ENCODE results near the gene PRR35.

The PRR35 gene

GRCh38 chr16:564690-565418 lies 4.7 kb downstream of the PRR35 start:
- no peak for DNase-seq (ENCODE audit: low read depth)

- no peak for DNase-seq (ENCODE audit: low read depth)
Observed at GRCh38 chr16:565419-566330, 5.5 kb downstream of the PRR35 start.

GRCh38 chr16:566475-567372 lies 6.5 kb downstream of the PRR35 start, which contains the start of gene NHLRC4:
Gene NHLRC4 (plus strand): TSS chr16:567005. CDS start chr16:568048, 1,043 bp downstream.
- no peak for DNase-seq (ENCODE audit: low read depth)

DNA sequence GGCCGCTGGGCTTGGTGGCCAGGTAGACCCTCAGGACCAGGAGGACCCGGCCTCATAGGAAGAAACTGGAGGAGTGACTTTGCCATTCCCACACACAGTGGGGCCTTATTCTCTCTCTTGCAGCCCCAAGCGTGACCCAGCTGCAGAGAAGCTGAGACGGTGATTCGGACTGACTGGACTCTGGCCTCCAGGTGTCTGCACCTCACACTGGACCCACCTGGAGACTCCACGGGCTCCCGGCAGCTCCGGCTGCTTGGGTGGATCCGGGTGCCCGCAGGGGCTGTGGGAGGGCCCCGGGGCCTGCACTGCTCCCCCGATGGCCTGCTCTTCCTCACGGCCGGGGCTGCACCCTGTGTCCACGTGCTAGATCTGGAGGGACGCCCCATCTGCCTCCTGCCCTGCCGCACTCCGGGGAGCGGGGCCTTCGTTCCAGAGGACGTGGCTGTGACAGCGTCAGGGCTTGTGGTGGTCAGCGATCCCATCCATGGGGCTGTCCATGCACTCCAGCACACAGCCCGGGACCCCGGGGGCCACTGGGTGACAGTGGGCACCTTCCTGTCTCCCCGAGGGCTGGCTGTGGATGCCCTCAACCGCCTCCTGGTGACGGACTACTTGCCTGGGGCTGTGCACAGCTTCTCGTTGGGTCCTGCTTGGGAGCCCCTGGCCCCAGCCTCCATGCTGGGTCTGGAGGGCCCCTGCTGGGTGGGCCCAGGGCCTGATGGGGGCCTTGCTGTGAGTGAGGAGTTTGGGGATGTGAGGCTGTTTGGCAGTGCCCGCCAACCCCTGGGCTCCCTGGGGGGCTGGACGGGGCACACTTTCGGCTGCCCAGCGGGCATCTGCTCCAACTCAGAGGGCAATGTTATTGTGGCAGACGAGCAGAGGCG lies 7.4 kb downstream of the PRR35 start:
- DNase-seq (ENCODE audit: low read depth) = no peak

DNA sequence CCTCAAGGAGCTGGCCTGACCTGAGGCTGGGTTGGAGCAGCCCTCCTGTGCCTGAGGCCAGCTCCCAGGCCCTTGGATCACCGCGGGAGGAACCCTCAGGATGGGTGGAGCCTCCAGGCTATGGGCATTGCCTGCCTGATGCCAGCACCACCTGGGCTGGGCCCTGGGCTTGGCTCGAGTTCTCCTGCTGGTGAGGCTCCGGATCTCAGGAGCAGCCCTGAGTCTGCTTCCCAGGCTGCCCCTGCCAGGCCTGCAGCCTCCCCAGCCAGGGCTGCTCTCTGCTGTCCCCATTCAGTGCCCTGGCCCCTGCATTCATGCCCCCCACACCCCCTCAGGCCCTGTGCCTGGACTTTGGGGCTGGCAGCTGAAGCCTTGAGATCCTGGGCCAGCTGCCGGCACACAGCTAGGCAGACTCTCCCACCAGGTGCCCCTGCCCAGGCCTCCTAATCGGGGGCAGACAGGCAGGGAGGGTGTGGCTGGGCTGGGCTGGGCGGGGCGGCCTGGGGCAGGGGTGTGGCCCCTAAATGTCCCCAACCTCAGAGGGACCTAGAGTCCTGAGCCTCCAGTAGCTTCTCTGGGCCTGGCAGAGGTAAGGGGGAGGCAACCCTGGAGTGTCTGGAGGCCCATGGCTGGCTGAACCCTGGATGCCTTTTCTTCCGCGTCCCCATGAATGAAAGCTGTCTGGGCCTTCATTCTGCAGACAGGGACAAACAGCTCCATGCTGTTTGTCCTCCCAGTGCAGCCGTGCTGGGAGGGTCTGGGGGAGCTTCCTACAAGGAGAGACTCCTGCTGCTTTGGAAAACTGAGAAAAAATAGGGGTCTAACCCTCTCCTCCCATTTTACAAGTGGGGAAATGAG lies 8.4 kb downstream of the PRR35 start:
- DNase-seq (ENCODE audit: low read depth) = no peak

DNA sequence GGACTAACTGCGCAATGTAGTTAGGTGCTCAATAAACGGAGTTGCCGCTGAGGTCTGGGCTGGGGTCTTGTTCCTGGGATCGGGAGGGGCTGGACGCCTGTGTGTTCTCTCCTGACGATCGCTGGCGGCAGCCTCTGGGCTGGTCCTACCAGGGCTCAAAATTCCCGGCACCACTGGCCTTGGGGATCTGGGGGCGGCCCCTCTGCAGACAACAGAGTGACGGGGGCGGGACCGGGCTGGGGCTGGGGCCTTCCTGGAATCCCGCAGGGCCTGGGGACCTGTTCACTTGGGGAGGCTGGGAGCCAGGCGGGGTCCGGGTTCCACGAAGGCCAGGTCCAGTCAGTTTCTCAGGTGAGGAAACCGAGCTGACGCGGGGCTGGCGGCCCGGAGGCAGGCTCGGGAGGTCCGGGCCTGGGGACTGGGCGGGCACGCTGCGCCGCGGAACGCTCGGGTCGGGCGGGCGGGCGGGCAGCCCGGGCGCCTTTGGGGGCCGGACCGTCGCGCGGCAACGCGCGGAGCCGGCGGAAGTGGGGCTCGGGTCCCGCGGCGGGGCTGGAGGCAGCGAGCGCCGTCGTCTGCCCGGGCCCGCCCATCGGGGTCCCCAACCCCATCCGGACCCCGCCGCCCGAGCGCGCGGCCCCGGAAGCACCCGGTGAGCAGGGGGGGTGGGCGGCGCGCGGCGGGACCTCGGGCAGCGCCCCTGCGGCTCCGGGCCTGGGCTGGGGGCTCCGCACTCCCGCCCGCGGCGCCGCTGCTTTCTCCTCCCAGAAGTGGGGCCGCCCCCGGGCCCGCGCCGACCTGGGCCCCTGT lies 9.5 kb downstream of the PRR35 start, which contains the start of gene PIGQ:
Gene PIGQ, plus strand, starts transcription at position 524 of the 810 bp plus-strand sequence. CDS start 4,107 bp downstream, outside the sequence.
- no peak for DNase-seq (ENCODE audit: low read depth)

DNA sequence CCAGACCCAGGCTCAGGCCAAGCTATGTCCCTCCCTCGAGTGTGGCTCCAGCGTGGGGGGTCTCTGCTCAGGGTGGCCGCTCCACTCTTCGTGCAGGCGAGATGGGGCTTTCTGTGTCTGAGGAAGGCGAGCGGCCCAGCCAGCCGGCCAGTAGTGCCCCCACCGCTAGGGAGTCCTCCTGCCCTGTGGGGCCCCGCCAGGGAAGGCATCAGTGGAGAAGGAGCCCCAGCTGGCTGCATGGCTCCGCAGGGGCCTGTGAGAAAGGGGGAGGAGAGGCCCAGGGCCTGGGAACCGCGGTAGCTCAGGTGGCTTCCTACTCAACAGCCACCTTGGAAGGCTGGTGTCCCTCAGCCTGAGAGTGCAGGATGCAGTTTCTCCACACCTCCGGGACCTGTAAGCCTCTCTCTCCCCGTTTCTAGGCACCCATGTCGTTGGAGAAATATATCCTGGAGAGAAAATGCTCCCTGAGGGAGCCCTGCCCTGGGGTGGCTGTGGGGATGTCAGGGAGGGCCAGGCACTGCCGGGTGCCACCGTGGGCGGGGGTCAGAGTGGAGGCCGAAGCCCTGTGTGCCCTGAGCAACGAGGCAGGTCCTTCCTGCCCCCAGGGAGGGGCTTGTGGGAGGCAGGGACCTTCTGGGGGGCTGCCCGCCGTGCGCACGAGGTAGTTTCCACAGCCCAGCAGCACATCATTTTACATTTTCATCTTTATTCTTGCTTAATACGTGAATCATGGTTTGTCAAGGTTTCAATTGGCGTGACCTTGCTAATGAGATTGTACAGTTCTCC lies 12.9 kb downstream of the PRR35 start:
- no peak for DNase-seq (ENCODE audit: low read depth)

DNA sequence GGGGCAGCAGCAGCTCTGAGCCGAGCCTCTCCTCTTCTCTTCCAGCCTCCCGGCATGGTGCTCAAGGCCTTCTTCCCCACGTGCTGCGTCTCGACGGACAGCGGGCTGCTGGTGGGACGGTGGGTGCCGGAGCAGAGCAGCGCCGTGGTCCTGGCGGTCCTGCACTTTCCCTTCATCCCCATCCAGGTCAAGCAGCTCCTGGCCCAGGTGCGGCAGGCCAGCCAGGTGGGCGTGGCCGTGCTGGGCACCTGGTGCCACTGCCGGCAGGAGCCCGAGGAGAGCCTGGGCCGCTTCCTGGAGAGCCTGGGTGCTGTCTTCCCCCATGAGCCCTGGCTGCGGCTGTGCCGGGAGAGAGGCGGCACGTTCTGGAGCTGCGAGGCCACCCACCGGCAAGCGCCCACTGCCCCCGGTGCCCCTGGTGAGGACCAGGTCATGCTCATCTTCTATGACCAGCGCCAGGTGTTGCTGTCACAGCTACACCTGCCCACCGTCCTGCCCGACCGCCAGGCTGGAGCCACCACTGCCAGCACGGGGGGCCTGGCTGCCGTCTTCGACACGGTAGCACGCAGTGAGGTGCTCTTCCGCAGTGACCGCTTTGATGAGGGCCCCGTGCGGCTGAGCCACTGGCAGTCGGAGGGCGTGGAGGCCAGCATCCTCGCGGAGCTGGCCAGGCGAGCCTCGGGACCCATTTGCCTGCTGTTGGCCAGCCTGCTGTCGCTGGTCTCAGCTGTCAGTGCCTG lies 14.0 kb downstream of the PRR35 start:
- DNase-seq (ENCODE audit: low read depth) = no peak

- no peak for DNase-seq (ENCODE audit: low read depth)
Observed at GRCh38 chr16:575354-576196, 15.4 kb downstream of the PRR35 start.

DNA sequence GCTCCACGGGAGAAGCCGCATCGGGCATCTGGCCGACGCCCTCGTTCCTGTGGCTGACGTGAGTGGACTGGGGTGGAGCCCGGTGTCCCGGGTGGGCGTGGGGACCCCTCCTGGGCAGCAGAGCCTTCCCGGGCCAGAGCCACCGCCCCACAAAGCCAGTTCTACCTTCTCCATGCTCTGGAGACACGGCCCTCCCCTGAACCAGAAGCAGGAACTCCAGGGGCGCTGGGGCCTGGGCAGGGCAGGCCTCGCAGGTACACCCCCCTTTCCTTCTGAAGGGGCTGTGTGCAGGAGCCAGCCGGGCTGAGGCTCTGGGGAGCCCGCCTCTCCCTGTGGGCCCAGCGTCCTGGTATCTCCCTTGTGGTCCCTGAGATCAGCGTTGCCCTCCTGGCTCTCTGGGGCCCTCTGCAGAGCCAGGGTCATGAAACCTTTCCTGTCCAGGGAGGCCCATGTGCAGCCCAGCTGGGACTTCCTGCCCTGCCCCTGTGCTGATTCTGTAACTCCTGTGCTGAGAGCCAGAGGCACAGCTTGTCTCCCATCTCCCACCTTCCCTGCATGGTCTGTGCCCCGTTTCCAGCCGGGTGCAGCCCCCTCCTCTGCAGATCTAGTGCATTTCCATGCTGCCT lies 16.1 kb downstream of the PRR35 start:
- no peak for DNase-seq (ENCODE audit: low read depth)

DNA sequence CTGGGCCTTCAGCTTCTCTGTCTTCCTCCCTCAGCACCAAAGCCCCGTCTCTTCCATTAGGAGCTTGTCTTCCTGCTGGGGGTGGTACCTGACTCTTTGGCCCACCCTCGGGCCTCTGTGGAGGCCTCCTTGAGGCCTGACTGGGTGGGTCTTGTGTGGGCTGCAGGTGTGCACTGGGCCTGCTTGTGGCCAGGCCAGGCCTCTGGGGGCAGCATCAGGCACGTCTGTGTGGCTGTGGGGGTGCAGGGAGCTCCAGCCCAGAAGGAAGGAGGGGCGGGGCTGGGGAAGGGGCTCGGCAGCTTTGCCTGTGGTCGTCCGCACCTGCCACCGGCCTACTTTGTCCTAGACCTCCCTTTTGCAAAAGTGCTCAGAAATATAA lies 16.6 kb downstream of the PRR35 start:
- no peak for DNase-seq (ENCODE audit: low read depth)

GRCh38 chr16:577796-578195 lies 17.6 kb downstream of the PRR35 start:
- no peak for DNase-seq (ENCODE audit: low read depth)

DNA sequence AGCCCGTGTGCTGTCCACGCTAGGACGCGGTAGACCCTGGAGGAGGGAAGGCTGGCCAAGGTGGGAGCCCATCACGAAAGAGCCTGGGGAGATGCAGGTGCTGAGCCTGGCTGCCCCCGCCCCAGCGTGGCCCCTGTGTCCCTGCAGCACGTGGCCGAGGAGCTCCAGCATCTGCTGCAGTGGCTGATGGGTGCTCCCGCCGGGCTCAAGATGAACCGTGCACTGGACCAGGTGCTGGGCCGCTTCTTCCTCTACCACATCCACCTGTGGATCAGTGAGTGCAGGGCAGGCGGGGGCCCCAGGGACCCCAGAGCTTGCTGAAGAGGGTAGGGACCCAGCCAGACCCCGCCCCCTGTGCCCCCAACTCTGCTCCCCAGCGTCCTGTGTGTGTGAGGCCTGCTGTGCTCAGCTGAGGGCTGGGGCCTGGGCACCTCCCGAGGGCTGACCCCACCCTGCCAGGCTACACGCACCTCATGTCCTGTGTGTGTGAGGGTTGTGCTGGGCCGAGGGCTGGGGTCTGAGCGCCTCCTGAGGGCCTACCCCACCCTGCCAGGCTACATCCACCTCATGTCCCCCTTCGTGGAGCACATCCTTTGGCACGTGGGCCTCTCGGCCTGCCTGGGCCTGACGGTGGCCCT lies 18.2 kb downstream of the PRR35 start:
- no peak for DNase-seq (ENCODE audit: low read depth)

DNA sequence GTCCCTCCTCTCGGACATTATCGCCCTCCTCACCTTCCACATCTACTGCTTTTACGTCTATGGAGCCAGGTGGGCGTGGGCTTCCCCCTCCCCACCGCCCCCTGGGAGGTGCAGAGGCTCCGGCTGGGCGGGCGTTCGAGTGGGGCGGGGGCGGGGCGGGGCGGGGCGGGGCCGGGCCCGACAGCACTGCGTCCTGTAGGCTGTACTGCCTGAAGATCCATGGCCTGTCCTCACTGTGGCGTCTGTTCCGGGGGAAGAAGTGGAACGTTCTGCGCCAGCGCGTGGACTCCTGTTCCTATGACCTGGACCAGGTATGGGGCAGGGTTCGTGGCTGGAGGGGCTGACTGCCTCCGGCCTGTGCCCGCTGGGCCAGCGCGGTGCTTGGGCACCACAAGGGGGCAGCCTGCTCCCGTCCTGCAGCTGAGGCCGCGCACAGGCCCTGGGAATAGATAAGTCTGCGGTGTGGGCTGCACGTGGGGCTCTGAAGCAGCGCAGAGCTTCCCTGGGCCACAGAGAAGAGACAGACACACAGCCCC lies 18.7 kb downstream of the PRR35 start:
- peak; percentile 34 for DNase-seq (ENCODE audit: low read depth)

- DNase-seq (ENCODE audit: low read depth) = no peak
Observed at GRCh38 chr16:580141-580945, 20.1 kb downstream of the PRR35 start.

Data from stimulated activated CD8-positive, alpha-beta memory T cell treated with anti-CD3 and anti-CD28 coated beads, Interleukin-12 subunit alpha, Interleukin-12 subunit beta, amount 100 ng/mL, for 1 hour (primary cell).